ENCODE measurements around the gene COLQ. TPM values are rescaled to one million over a fixed set of nuclear protein-coding genes. Genes with fewer than 3 reads are reported as not detected.

COLQ gene
- total RNA-seq, 4 donors from 2014 or later = 0.23 to 3.8 (median 1.1) TPM

GRCh38 chr3:15436246-15436645 is 85.3 kb downstream of the COLQ start:
- TF ChIP-seq POLR2AphosphoS5 (IDR thresholded peaks at IDR 0.05) = no peak
- no peak for TF ChIP-seq CTCF (IDR thresholded peaks at IDR 0.05)
- no peak for TF ChIP-seq EP300 (IDR thresholded peaks at IDR 0.05)
- TF ChIP-seq POLR2A (IDR thresholded peaks at IDR 0.05) = no peak
- 89% methylated on average over 6 of the region's 6 CpGs for WGBS
- H3K27ac ChIP-seq = no peak overlapping the region
- no peaks in the 10 kb centered on the region for H3K9me3 ChIP-seq
- H3K4me3 ChIP-seq = no peak overlapping the region
- H3K27me3 ChIP-seq = no peaks in the 10 kb centered on the region
- no peaks in the 10 kb centered on the region for H3K4me1 ChIP-seq
- DNase-seq (ENCODE audit: low spot score in 2 of 2) = no peak
- peaks cover 92% of the 10 kb centered on the region for H3K36me3 ChIP-seq

- Histone ChIP-seq H3K4me3 (no peak overlapping the region), H3K27me3 (no peaks in the 10 kb centered on the region), H3K4me1 (peaks cover 6% of the 10 kb centered on the region), H3K9me3 (no peaks in the 10 kb centered on the region), H3K36me3 (peaks cover 88% of the 10 kb centered on the region), H3K27ac (no peak overlapping the region)
- DNase-seq (ENCODE audit: low spot score in 2 of 2) = no peak
- WGBS = 93% methylated on average over 4 of the region's 4 CpGs
- no peak for TF ChIP-seq POLR2A (IDR thresholded peaks at IDR 0.05)
- no peak for TF ChIP-seq CTCF (IDR thresholded peaks at IDR 0.05)
- no peak for TF ChIP-seq EP300 (IDR thresholded peaks at IDR 0.05)
- TF ChIP-seq POLR2AphosphoS5 (IDR thresholded peaks at IDR 0.05) = no peak
These were observed 86.8 kb downstream of the COLQ start for GRCh38 chr3:15434756-15435155.

- Histone ChIP-seq H3K27ac (no peak overlapping the region), H3K4me1 (peaks cover 18% of the 10 kb centered on the region), H3K4me3 (no peak overlapping the region), H3K36me3 (peaks cover 76% of the 10 kb centered on the region), H3K27me3 (no peaks in the 10 kb centered on the region), H3K9me3 (no peaks in the 10 kb centered on the region)
- DNase-seq (ENCODE audit: low spot score in 2 of 2) = no peak
- 97% methylated on average over 1 of the region's 1 CpG for WGBS
- TF ChIP-seq EP300 (IDR thresholded peaks at IDR 0.05) = no peak
- TF ChIP-seq CTCF (IDR thresholded peaks at IDR 0.05) = no peak
- TF ChIP-seq POLR2AphosphoS5 (IDR thresholded peaks at IDR 0.05) = no peak
- no peak for TF ChIP-seq POLR2A (IDR thresholded peaks at IDR 0.05)
These were observed 88.0 kb downstream of the COLQ start for GRCh38 chr3:15433531-15433930.

- WGBS = 81% methylated on average over 3 of the region's 3 CpGs
- no peak for DNase-seq (ENCODE audit: low spot score in 2 of 2)
- H3K27me3 ChIP-seq = no peaks in the 10 kb centered on the region
- H3K9me3 ChIP-seq = no peaks in the 10 kb centered on the region
- no peak overlapping the region for H3K27ac ChIP-seq
- no peak overlapping the region for H3K4me3 ChIP-seq
- TF ChIP-seq POLR2AphosphoS5 (IDR thresholded peaks at IDR 0.05) (no peak), POLR2A (IDR thresholded peaks at IDR 0.05) (no peak), CTCF (IDR thresholded peaks at IDR 0.05) (no peak), EP300 (IDR thresholded peaks at IDR 0.05) (no peak)
- H3K4me1 ChIP-seq = peaks cover 28% of the 10 kb centered on the region
- H3K36me3 ChIP-seq = peaks cover 55% of the 10 kb centered on the region
These were observed 90.2 kb downstream of the COLQ start for GRCh38 chr3:15431256-15431837.

GRCh38 chr3:15430624-15431023 is 90.9 kb downstream of the COLQ start:
- 48% methylated on average over 1 of the region's 1 CpG for WGBS
- peaks cover 48% of the 10 kb centered on the region for H3K36me3 ChIP-seq
- peaks cover 33% of the 10 kb centered on the region for H3K4me1 ChIP-seq

More at GRCh38 chr3:15430624-15431023, 90.9 kb downstream of the COLQ start:
- Histone ChIP-seq H3K4me3 (no peak overlapping the region), H3K9me3 (no peaks in the 10 kb centered on the region), H3K27ac (no peak overlapping the region), H3K27me3 (no peaks in the 10 kb centered on the region)
- TF ChIP-seq POLR2A (IDR thresholded peaks at IDR 0.05) = no peak
- TF ChIP-seq CTCF (IDR thresholded peaks at IDR 0.05) = no peak
- TF ChIP-seq POLR2AphosphoS5 (IDR thresholded peaks at IDR 0.05) = no peak
- no peak for TF ChIP-seq EP300 (IDR thresholded peaks at IDR 0.05)
- DNase-seq (ENCODE audit: low spot score in 2 of 2) = no peak
